GOT3 (cell line): ENCODE measurements around the gene NTRK2.

Source experiments
- DNase-seq: peaks from one replicate; lab custom pipeline; 2025; ENCODE audit warnings: mixed read lengths; lab: John Stamatoyannopoulos, UW

NTRK2 gene

GRCh38 chr9:84974855-84975254 lies 305.3 kb downstream of the NTRK2 start:
- DNase-seq, result no peak

GRCh38 chr9:84975926-84976325 lies 306.4 kb downstream of the NTRK2 start:
- DNase-seq, result no peak

GRCh38 chr9:84978661-84979060 lies 309.1 kb downstream of the NTRK2 start:
- DNase-seq, result no peak

- DNase-seq, result no peak
Observed at GRCh38 chr9:84983749-84984148, 314.2 kb downstream of the NTRK2 start.

- DNase-seq, result no peak
Observed at GRCh38 chr9:84988621-84989020, 319.1 kb downstream of the NTRK2 start.

GRCh38 chr9:84990416-84990815 lies 320.9 kb downstream of the NTRK2 start:
- no peak for DNase-seq

GRCh38 chr9:84990850-84991513 lies 321.5 kb downstream of the NTRK2 start:
- no peak for DNase-seq

GRCh38 chr9:84991514-84991870 lies 322.0 kb downstream of the NTRK2 start:
- DNase-seq, result no peak

GRCh38 chr9:84992381-84992780 lies 322.9 kb downstream of the NTRK2 start:
- no peak for DNase-seq

- DNase-seq, result no peak
Observed at GRCh38 chr9:84993105-84993504, 323.6 kb downstream of the NTRK2 start.

- DNase-seq, result no peak
Observed at GRCh38 chr9:84996029-84996428, 326.5 kb downstream of the NTRK2 start.

- no peak for DNase-seq
Observed at GRCh38 chr9:84996716-84997115, 327.2 kb downstream of the NTRK2 start.

- DNase-seq, result no peak
Observed at GRCh38 chr9:84997472-84997871, 327.9 kb downstream of the NTRK2 start.

- no peak for DNase-seq
Observed at GRCh38 chr9:84998639-84999038, 329.1 kb downstream of the NTRK2 start.

- DNase-seq, result no peak
Observed at GRCh38 chr9:84999788-85000187, 330.3 kb downstream of the NTRK2 start.

GRCh38 chr9:85001925-85002324 lies 332.4 kb downstream of the NTRK2 start:
- no peak for DNase-seq

GRCh38 chr9:85004818-85005413 lies 335.4 kb downstream of the NTRK2 start:
- no peak for DNase-seq

GRCh38 chr9:85007748-85008147 lies 338.2 kb downstream of the NTRK2 start:
- no peak for DNase-seq

GRCh38 chr9:85008215-85008614 lies 338.7 kb downstream of the NTRK2 start:
- no peak for DNase-seq

- DNase-seq, result no peak
Observed at GRCh38 chr9:85009251-85009650, 339.7 kb downstream of the NTRK2 start.

- no peak for DNase-seq
Observed at GRCh38 chr9:85013703-85014102, 344.2 kb downstream of the NTRK2 start.

GRCh38 chr9:85014292-85014691 lies 344.8 kb downstream of the NTRK2 start:
- DNase-seq, result no peak

- DNase-seq, result no peak
Observed at GRCh38 chr9:85016384-85017006, 347.0 kb downstream of the NTRK2 start.

GRCh38 chr9:85020791-85021190 lies 351.3 kb downstream of the NTRK2 start:
- no peak for DNase-seq
